Endothelial cell of umbilical vein (primary cell): Measurements from ENCODE around the gene UBE2L3. TPM values are rescaled to one million over a fixed set of nuclear protein-coding genes. Genes with fewer than 3 reads are reported as not detected.

Experiments used
- BruUV-seq: library from RNA; stranded (reverse); fragments of 400-500 nt; replicated peaks from 2 replicates; lab custom pipeline; 2021; lab: Mats Ljungman, UMichigan
- CTCF ChIA-PET: fragments of 300-600, 350-600 bp; sonication (Branson Sonifier 250); formaldehyde crosslinking; loops from one replicate; lab custom pipeline; 2021; ENCODE audit warnings: antibody characterized with exemption, inconsistent platforms; lab: Charles Lee
- POLR2A ChIA-PET: fragments of 300-600, 350-600 bp; sonication (Branson Sonifier 250); formaldehyde crosslinking; loops from one replicate; lab custom pipeline; 2021; ENCODE audit warnings: antibody characterized with exemption, inconsistent platforms; lab: Charles Lee
- DNase-seq: peaks from one replicate; pipeline ENCODE4 v3.0.0-alpha.2; 2011; ENCODE audit warnings: low read depth, low spot score
- FAIRE-seq: peaks from 2 replicates; lab custom pipeline; 2011; peaks lifted over from hg19 to GRCh38; lab: Jason Lieb, UNC
- H2AFZ ChIP-seq: 2 replicates; pipeline ENCODE4 v1.6.0; 2012; ENCODE audit warnings: low read depth, low read length, control low read depth, inconsistent platforms
- H3K27ac ChIP-seq: 2 replicates; pipeline ENCODE4 v1.5.1; 2011; ENCODE audit warnings: low read depth, mild to moderate bottlenecking, control low read depth, low read length, moderate library complexity; ENCODE audit not compliant: insufficient read depth
- H3K27me3 ChIP-seq, 2 experiments: 2 replicates each; pipeline versions ENCODE4 v1.6.0 to v1.6.1; 2011; ENCODE audit warnings: low read length in 2 of 2, mixed read lengths in 1 of 2; ENCODE audit not compliant: control insufficient read depth in 2 of 2, insufficient read depth in 2 of 2
- H3K36me3 ChIP-seq, 2 experiments: 2 replicates in 1 of 2; 3 replicates in 1 of 2; pipeline ENCODE4 v1.5.1; 2011; ENCODE audit warnings: low read length in 2 of 2, mild to moderate bottlenecking in 1 of 2, moderate library complexity in 1 of 2; ENCODE audit not compliant: control insufficient read depth in 2 of 2, insufficient read depth in 2 of 2; ENCODE audit errors: extremely low read depth in 1 of 2
- H3K4me1 ChIP-seq: 3 replicates; pipeline ENCODE4 v1.5.1; 2011; ENCODE audit warnings: mild to moderate bottlenecking, low read length; ENCODE audit not compliant: control insufficient read depth, insufficient read depth; ENCODE audit errors: extremely low read depth
- H3K4me2 ChIP-seq: 2 replicates; pipeline ENCODE4 v1.6.1; 2011; ENCODE audit warnings: low read length, control low read depth, mixed read lengths; ENCODE audit not compliant: insufficient read depth
- H3K4me3 ChIP-seq, 3 experiments: fragments of 200-600 bp in 1 of 3; sonication (generic), shearing (Covaris generic) in 1 of 3; replicated peaks in 1 of 3; 2 replicates each; pipeline ENCODE4 v1.5.1; 2011 to 2016; ENCODE audit warnings: control low read depth in 3 of 3, low read length in 3 of 3, mild to moderate bottlenecking in 2 of 3, inconsistent platforms in 1 of 3, low read depth in 1 of 3, moderate library complexity in 1 of 3; ENCODE audit not compliant: insufficient read depth in 1 of 3
- H3K79me2 ChIP-seq: 2 replicates; pipeline ENCODE4 v1.6.0; 2012; ENCODE audit warnings: low read length, inconsistent platforms; ENCODE audit not compliant: control insufficient read depth, insufficient read depth
- H3K9ac ChIP-seq: replicated peaks from 2 replicates; pipeline ENCODE3; 2011; ENCODE audit warnings: low read length, control low read depth; ENCODE audit not compliant: insufficient read depth; ENCODE audit errors: extremely low read depth
- H3K9me1 ChIP-seq: replicated peaks from 3 replicates; pipeline ENCODE4 v1.6.0; 2011; ENCODE audit warnings: mild to moderate bottlenecking, low read length; ENCODE audit not compliant: control insufficient read depth, insufficient read depth; ENCODE audit errors: extremely low read depth
- H3K9me3 ChIP-seq: replicated peaks from 2 replicates; pipeline ENCODE4 v1.5.1; 2012; ENCODE audit warnings: low read length, inconsistent platforms; ENCODE audit not compliant: control insufficient read depth, insufficient read depth
- H4K20me1 ChIP-seq: replicated peaks from 2 replicates; pipeline ENCODE3; 2011; ENCODE audit warnings: mild to moderate bottlenecking, low read length; ENCODE audit not compliant: control insufficient read depth, insufficient read depth; ENCODE audit errors: extremely low read depth
- EZH2 ChIP-seq: IDR thresholded peaks from 2 replicates; pipeline ENCODE4 v1.6.1; 2012; ENCODE audit warnings: borderline replicate concordance, low read depth, mild to moderate bottlenecking, moderate library complexity, low read length, inconsistent platforms; ENCODE audit not compliant: severe bottlenecking
- FOS ChIP-seq: IDR thresholded peaks from 2 replicates; pipeline ENCODE4 v1.6.1; 2011; ENCODE audit warnings: mild to moderate bottlenecking, low read length, moderate library complexity, borderline replicate concordance; ENCODE audit not compliant: insufficient read depth
- GATA2 ChIP-seq: IDR thresholded peaks from 2 replicates; pipeline ENCODE4 v1.7.0; 2011; ENCODE audit warnings: low read depth, mild to moderate bottlenecking, moderate library complexity, mixed read lengths, low read length; ENCODE audit not compliant: insufficient read length, insufficient read depth
- JUN ChIP-seq: IDR thresholded peaks from 2 replicates; pipeline ENCODE4 v1.6.1; 2011; ENCODE audit warnings: borderline replicate concordance, low read depth; ENCODE audit not compliant: insufficient read length, insufficient read depth
- MYC ChIP-seq: IDR thresholded peaks from one replicate; pipeline ENCODE4 v1.6.1; 2011; ENCODE audit warnings: mild to moderate bottlenecking, low read depth, low read length
- POLR2A ChIP-seq: IDR thresholded peaks from 2 replicates; pipeline ENCODE4 v1.6.1; 2012; ENCODE audit warnings: low read depth, mild to moderate bottlenecking, control low read depth, low read length
- POLR2AphosphoS5 ChIP-seq: IDR thresholded peaks from 2 replicates; pipeline ENCODE4 v1.6.1; 2012; ENCODE audit warnings: low read depth, mild to moderate bottlenecking, control low read depth, low read length, moderate library complexity; ENCODE audit not compliant: insufficient read depth
- dilution Hi-C: fragments of 300-500 bp; cut with MboI; formaldehyde crosslinking; loops from one replicate; pipeline ENCODE4 v1.15.0; 2019; ENCODE audit warnings: low sequenced_read_pairs; ENCODE audit not compliant: extremely low pct_ligation_motif_present
- intact Hi-C: fragments of 100-400 bp; cut with micrococcal nuclease; formaldehyde crosslinking; loops from one replicate; pipeline ENCODE4 v1.10.0; 2022
- polyA plus RNA-seq, 4 experiments: library from polyadenylated mRNA; depleted of rRNA in 3 of 4; stranded (reverse) in 3 of 4; unstranded in 1 of 4; fragments of >200 nt; gene quantifications; 2 replicates each; pipeline versions ENCODE4 v1.2.1 to v1.2.3, GENCODE V29; 2011 to 2012; ENCODE audit warnings: missing spikeins in 1 of 4
- total RNA-seq: library from RNA; stranded (reverse); gene quantifications from 2 replicates; pipeline ENCODE4 v1.2.3, GENCODE V29; 2021
- TF ChIP-seq, protein P1 (sequence below): IDR thresholded peaks from 2 replicates; pipeline ENCODE4 v1.6.1; 2011; ENCODE audit not compliant: insufficient read depth, insufficient read length
- TF ChIP-seq, protein P2 (sequence below), 2 donors: IDR thresholded peaks; 1 replicate in 1 of 2; 2 replicates in 1 of 2; pipeline ENCODE4 v1.5.1; 2011; ENCODE audit warnings: low read length in 2 of 2, mild to moderate bottlenecking in 2 of 2, moderate library complexity in 2 of 2, control low read depth in 1 of 2, inconsistent platforms in 1 of 2, low read depth in 1 of 2; ENCODE audit not compliant: insufficient read depth in 1 of 2; ENCODE audit errors: extremely low read depth in 1 of 2

UBE2L3 gene
- total and polyA plus RNA-seq, 2 donors (not counting 3 experiments of a cell fraction or from before 2014, with no cell fraction given), result 66.0 to 83.5 TPM

DNA sequence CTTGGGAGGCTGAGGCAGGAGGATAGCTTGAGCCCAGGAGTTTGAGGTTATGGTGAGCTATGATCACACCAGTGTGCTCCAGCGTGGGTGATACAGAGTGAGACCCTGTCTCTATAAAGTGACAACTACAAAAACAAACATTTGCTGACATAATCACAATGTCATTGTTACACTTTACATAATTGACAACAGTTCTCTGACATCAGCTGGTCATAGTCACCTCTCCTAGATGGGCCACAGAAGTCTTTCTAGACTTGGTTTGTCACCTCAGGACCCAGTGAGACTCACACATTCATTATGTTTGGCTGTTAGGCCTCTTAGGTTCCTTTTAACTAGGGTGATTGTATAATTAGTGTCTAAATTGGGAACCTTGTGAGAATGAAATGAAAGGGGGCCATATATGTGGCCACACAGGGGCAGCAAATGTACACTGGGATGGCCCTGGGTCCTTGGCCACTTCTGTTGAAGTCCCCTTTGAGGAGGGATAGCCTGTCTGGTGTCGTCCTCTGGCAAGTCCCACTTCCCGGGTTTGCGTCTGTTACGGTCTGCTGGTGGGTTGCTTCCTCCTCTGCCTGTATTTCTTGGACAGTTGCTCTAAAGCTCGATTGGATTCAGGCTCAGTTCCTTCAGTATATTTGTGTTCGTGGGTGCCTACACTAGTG lies 92.5 kb downstream of the UBE2L3 start:
- no peaks in the 10 kb centered on the region for H3K9me3 ChIP-seq
- DNase-seq (no peak), FAIRE-seq (no peak)
- H3K4me3 ChIP-seq, result no peak overlapping the region
- ChIA-PET CTCF (interaction anchor here (1.2 kb wide), 1 partner anchor 13 kb away, joined by 5 read pairs; no protein-coding TSS in a partner anchor), POLR2A (no interaction called here)
- peaks cover 0 to 2% of the 10 kb centered on the region in 2 experiments for H3K27me3 ChIP-seq
- H3K4me2 ChIP-seq, result no peak overlapping the region
- H3K27ac ChIP-seq, result no peak overlapping the region
- H3K4me1 ChIP-seq, result peaks cover 3% of the 10 kb centered on the region
- H2AFZ ChIP-seq, result no peak overlapping the region
- dilution Hi-C loops (no loop called here), intact Hi-C loops (loop anchor here (10.0 kb wide), 1 partner anchor 155 kb away; no protein-coding TSS in a partner anchor)
- H3K9ac ChIP-seq, result no peak overlapping the region
- no peaks in the 10 kb centered on the region for H3K9me1 ChIP-seq
- no peaks in the 10 kb centered on the region for H3K79me2 ChIP-seq
- TF ChIP-seq GATA2, result no peak
- no peak for TF ChIP-seq FOS
- no peak for TF ChIP-seq JUN
- TF ChIP-seq POLR2A, result no peak
- TF ChIP-seq, protein P1, sequence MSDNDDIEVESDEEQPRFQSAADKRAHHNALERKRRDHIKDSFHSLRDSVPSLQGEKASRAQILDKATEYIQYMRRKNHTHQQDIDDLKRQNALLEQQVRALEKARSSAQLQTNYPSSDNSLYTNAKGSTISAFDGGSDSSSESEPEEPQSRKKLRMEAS, result no peak
- no peak for TF ChIP-seq POLR2AphosphoS5
- TF ChIP-seq MYC, result no peak
- TF ChIP-seq, protein P2, sequence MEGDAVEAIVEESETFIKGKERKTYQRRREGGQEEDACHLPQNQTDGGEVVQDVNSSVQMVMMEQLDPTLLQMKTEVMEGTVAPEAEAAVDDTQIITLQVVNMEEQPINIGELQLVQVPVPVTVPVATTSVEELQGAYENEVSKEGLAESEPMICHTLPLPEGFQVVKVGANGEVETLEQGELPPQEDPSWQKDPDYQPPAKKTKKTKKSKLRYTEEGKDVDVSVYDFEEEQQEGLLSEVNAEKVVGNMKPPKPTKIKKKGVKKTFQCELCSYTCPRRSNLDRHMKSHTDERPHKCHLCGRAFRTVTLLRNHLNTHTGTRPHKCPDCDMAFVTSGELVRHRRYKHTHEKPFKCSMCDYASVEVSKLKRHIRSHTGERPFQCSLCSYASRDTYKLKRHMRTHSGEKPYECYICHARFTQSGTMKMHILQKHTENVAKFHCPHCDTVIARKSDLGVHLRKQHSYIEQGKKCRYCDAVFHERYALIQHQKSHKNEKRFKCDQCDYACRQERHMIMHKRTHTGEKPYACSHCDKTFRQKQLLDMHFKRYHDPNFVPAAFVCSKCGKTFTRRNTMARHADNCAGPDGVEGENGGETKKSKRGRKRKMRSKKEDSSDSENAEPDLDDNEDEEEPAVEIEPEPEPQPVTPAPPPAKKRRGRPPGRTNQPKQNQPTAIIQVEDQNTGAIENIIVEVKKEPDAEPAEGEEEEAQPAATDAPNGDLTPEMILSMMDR (IDR thresholded peaks at IDR 0.05; ENCODE audit: extremely low read depth in 1 of 2, insufficient read depth in 1 of 2, low read depth in 1 of 2, low read length in 2 of 2), result no peak
- no peak for TF ChIP-seq EZH2
- no peaks in the 10 kb centered on the region for H4K20me1 ChIP-seq
- BruUV-seq, result no TSS peak
- no peaks in the 10 kb centered on the region for H3K36me3 ChIP-seq
